GM19455 (cell line): ENCODE measurements around the gene MPP3.
"Not testable (repeated sequence)": the region's sequence is repeated elsewhere in the genome, so short reads cannot be mapped to it uniquely, and the experiment has no call there.

Experiments
- ATAC-seq: cut with Tn5 transposase; IDR thresholded peaks from one replicate; pipeline ENCODE4 v1.9.1; 2021; ENCODE audit not compliant: unreplicated experiment

The MPP3 gene

GRCh38 chr17:43861960-43862359, 29.0 kb upstream of the MPP3 start:
- no peak for ATAC-seq

- ATAC-seq, result no peak
These were observed 28.1 kb upstream of the MPP3 start for GRCh38 chr17:43860927-43861622.

GRCh38 chr17:43860077-43860725, 27.3 kb upstream of the MPP3 start:
- ATAC-seq, result no peak

- no peak for ATAC-seq
These were observed 25.1 kb upstream of the MPP3 start for GRCh38 chr17:43857957-43858600.

GRCh38 chr17:43857141-43857540, 24.2 kb upstream of the MPP3 start:
- ATAC-seq, result no peak

- no peak for ATAC-seq
These were observed 23.2 kb upstream of the MPP3 start for GRCh38 chr17:43856141-43856540.

GRCh38 chr17:43855061-43855460, 22.1 kb upstream of the MPP3 start:
- no peak for ATAC-seq

GRCh38 chr17:43854498-43854897, 21.6 kb upstream of the MPP3 start:
- no peak for ATAC-seq

GRCh38 chr17:43853546-43853945, 20.6 kb upstream of the MPP3 start:
- ATAC-seq, result no peak

- no peak for ATAC-seq
These were observed 19.6 kb upstream of the MPP3 start for GRCh38 chr17:43852571-43852970.

- no peak for ATAC-seq
These were observed 16.2 kb upstream of the MPP3 start for GRCh38 chr17:43849116-43849515.

GRCh38 chr17:43848601-43849000, 15.7 kb upstream of the MPP3 start:
- no peak for ATAC-seq

- no peak for ATAC-seq
These were observed 14.0 kb upstream of the MPP3 start, which contains the start of gene CD300LG for GRCh38 chr17:43846963-43847371. Gene CD300LG (plus strand): TSS chr17:43847176. CDS start chr17:43847217, 41 bp downstream.

GRCh38 chr17:43846221-43846712, 13.3 kb upstream of the MPP3 start:
- no peak for ATAC-seq

- ATAC-seq, result no peak
These were observed 12.8 kb upstream of the MPP3 start for GRCh38 chr17:43845766-43846165.

- no peak for ATAC-seq
These were observed 11.3 kb upstream of the MPP3 start for GRCh38 chr17:43844241-43844640.

- no peak for ATAC-seq
These were observed 10.0 kb upstream of the MPP3 start for GRCh38 chr17:43842975-43843325.

GRCh38 chr17:43842091-43842974, 9.4 kb upstream of the MPP3 start:
- ATAC-seq, result not testable (repeated sequence)

- no peak for ATAC-seq
These were observed 8.3 kb upstream of the MPP3 start for GRCh38 chr17:43841282-43841681.

- no peak for ATAC-seq
These were observed 7.9 kb upstream of the MPP3 start for GRCh38 chr17:43840814-43841213.

- no peak for ATAC-seq
These were observed 6.7 kb upstream of the MPP3 start for GRCh38 chr17:43839670-43840108.
